WTC11 (cell line): Measurements from ENCODE around the gene ARAP2. TPM values are rescaled to one million over a fixed set of nuclear protein-coding genes. Genes with fewer than 3 reads are reported as not detected.

Experiments
- ATAC-seq: fragments of 200-7000 bp; cut with Tn5 transposase; 2 replicates; pipeline ENCODE4 v1.10.0; 2021; ENCODE audit warnings: mild to moderate bottlenecking, moderate library complexity
- CTCF ChIA-PET: fragments of 300-600 bp; sonication (Branson Sonifier 250); formaldehyde crosslinking; loops from one replicate; lab custom pipeline; 2021; ENCODE audit warnings: antibody characterized with exemption; lab: Charles Lee
- POLR2A ChIA-PET: fragments of 350-600 bp; sonication (Branson Sonifier 250); formaldehyde crosslinking; loops from one replicate; lab custom pipeline; 2021; ENCODE audit warnings: antibody characterized with exemption; lab: Charles Lee
- DNase-seq: peaks from one replicate; pipeline ENCODE4 v3.0.0; 2021; ENCODE audit warnings: low spot score
- H3K27ac Mint-ChIP-seq: 2 replicates; pipeline ENCODE4 v1.8.0; 2021; ENCODE audit warnings: mixed read lengths
- H3K27me3 Mint-ChIP-seq: 2 replicates; pipeline ENCODE4 v1.8.0; 2021; ENCODE audit warnings: low read depth, mild to moderate bottlenecking, moderate library complexity, mixed read lengths
- H3K36me3 Mint-ChIP-seq: 2 replicates; pipeline ENCODE4 v1.8.0; 2021; ENCODE audit warnings: mixed read lengths
- H3K4me1 Mint-ChIP-seq: 2 replicates; pipeline ENCODE4 v1.8.0; 2022; ENCODE audit warnings: mixed read lengths
- H3K4me3 Mint-ChIP-seq: 2 replicates; pipeline ENCODE4 v1.8.0; 2021; ENCODE audit warnings: mild to moderate bottlenecking, moderate library complexity, mixed read lengths
- H3K9me3 Mint-ChIP-seq: 2 replicates; pipeline ENCODE4 v1.8.0; 2021; ENCODE audit warnings: mixed read lengths
- CREM ChIP-seq: sonication (generic); formaldehyde crosslinking; IDR thresholded peaks from 2 replicates; pipeline ENCODE4 v1.8.1; 2022; ENCODE audit warnings: mild to moderate bottlenecking, missing genetic modification reagents, moderate library complexity
- FOXP1 ChIP-seq: sonication (generic); formaldehyde crosslinking; IDR thresholded peaks from 2 replicates; pipeline ENCODE4 v1.8.0; 2022; ENCODE audit warnings: missing genetic modification reagents, mild to moderate bottlenecking, moderate library complexity, borderline replicate concordance
- GTF2I ChIP-seq: fragments of 250-450 bp; sonication (Bioruptor Pico); conservative IDR thresholded peaks from 2 replicates; pipeline ENCODE4 v1.4.0; 2021; ENCODE audit warnings: mild to moderate bottlenecking
- JUN ChIP-seq: sonication (generic); formaldehyde crosslinking; IDR thresholded peaks from 2 replicates; pipeline ENCODE4 v1.8.0; 2023; ENCODE audit warnings: mild to moderate bottlenecking, missing genetic modification reagents
- MXD4 ChIP-seq: fragments of 250-450 bp; sonication (Bioruptor Pico); IDR thresholded peaks from 2 replicates; pipeline ENCODE4 v1.8.0; 2021; ENCODE audit warnings: mild to moderate bottlenecking, moderate library complexity, borderline replicate concordance
- NFYB ChIP-seq: sonication (generic); formaldehyde crosslinking; conservative IDR thresholded peaks from 2 replicates; pipeline ENCODE4 v1.8.0; 2022; ENCODE audit warnings: low read depth, missing genetic modification reagents
- OVOL2 ChIP-seq: fragments of 250-450 bp; sonication (Bioruptor Pico); IDR thresholded peaks from 2 replicates; pipeline ENCODE4 v1.9.0; 2021; ENCODE audit warnings: mild to moderate bottlenecking, borderline replicate concordance
- RELA ChIP-seq: sonication (generic); formaldehyde crosslinking; IDR thresholded peaks from 2 replicates; pipeline ENCODE4 v1.8.1; 2022; ENCODE audit warnings: missing genetic modification reagents, mild to moderate bottlenecking, borderline replicate concordance
- ZNF317 ChIP-seq: sonication (generic); formaldehyde crosslinking; IDR thresholded peaks from 2 replicates; pipeline ENCODE4 v1.8.1; 2023; ENCODE audit warnings: low read depth, mild to moderate bottlenecking, moderate library complexity, missing genetic modification reagents, borderline replicate concordance
- ZNF671 ChIP-seq: fragments of 250-450 bp; sonication (Bioruptor Pico); IDR thresholded peaks from 2 replicates; pipeline ENCODE4 v1.8.0; 2021; ENCODE audit warnings: mild to moderate bottlenecking
- total RNA-seq: library from RNA; stranded (reverse); gene quantifications from 3 replicates; pipeline ENCODE4 v1.2.3, GENCODE V29; 2021
- TF ChIP-seq, protein P1 (sequence below): fragments of 250-450 bp; sonication (Bioruptor Pico); IDR thresholded peaks from 2 replicates; pipeline ENCODE4 v2.1.2; 2022; ENCODE audit warnings: mild to moderate bottlenecking, moderate library complexity
- TF ChIP-seq, protein P2 (sequence below): sonication (generic); formaldehyde crosslinking; IDR thresholded peaks from 2 replicates; pipeline ENCODE4 v1.8.1; 2022; ENCODE audit warnings: mild to moderate bottlenecking, missing genetic modification reagents, moderate library complexity, borderline replicate concordance
- TF ChIP-seq, protein P3 (sequence below): sonication (generic); formaldehyde crosslinking; IDR thresholded peaks from 2 replicates; pipeline ENCODE4 v1.8.1; 2022; ENCODE audit warnings: missing genetic modification reagents, borderline replicate concordance
- TF ChIP-seq, protein P4 (sequence below): sonication (generic); formaldehyde crosslinking; conservative IDR thresholded peaks from 2 replicates; pipeline ENCODE4 v1.8.1; 2022; ENCODE audit warnings: mild to moderate bottlenecking, missing genetic modification reagents
- TF ChIP-seq, protein P5 (sequence below): fragments of 250-450 bp; sonication (Bioruptor Pico); IDR thresholded peaks from 2 replicates; pipeline ENCODE4 v1.9.0; 2021; ENCODE audit warnings: mild to moderate bottlenecking
- TF ChIP-seq, protein P6 (sequence below): fragments of 250-450 bp; sonication (Bioruptor Pico); IDR thresholded peaks from 2 replicates; pipeline ENCODE4 v1.8.0; 2021; ENCODE audit warnings: mild to moderate bottlenecking
- TF ChIP-seq, protein P7 (sequence below): sonication (generic); formaldehyde crosslinking; IDR thresholded peaks from 2 replicates; pipeline ENCODE4 v1.8.1; 2023; ENCODE audit warnings: mild to moderate bottlenecking, missing genetic modification reagents, moderate library complexity
- TF ChIP-seq, protein P8 (sequence below): sonication (generic); formaldehyde crosslinking; IDR thresholded peaks from 2 replicates; pipeline ENCODE4 v1.8.1; 2022; ENCODE audit warnings: low read depth, mild to moderate bottlenecking, moderate library complexity, missing genetic modification reagents, borderline replicate concordance
- TF ChIP-seq, protein P9 (sequence below): sonication (generic); formaldehyde crosslinking; IDR thresholded peaks from 2 replicates; pipeline ENCODE4 v1.8.0; 2023; ENCODE audit warnings: missing genetic modification reagents, mild to moderate bottlenecking, borderline replicate concordance
- TF ChIP-seq, protein P10 (sequence below): sonication (generic); formaldehyde crosslinking; IDR thresholded peaks from 2 replicates; pipeline ENCODE4 v1.8.0; 2023; ENCODE audit warnings: missing genetic modification reagents

ARAP2 gene
- total RNA-seq, 1 experiment from 2014 or later = 1.0 TPM

DNA sequence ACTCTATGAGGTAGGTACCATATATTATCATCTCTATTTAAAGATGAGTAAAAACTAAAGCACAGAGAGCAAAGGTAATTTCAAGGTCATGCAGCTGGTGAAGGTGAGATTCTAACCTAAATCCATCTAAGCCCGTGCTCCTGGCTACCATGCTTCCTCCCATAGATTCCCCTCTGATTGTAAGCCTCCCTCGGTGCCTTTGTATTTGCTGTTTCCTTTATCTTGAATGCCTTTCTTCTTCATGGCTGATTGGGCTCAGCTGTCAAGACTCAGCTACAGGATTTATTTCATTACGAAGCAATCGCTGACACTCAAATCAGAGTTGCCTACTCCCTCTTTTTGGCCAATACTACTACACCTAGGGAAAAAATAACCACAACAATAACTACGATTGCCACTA is 217.1 kb downstream of the ARAP2 start:
- Mint-ChIP-seq H3K9me3 (no peaks in the 10 kb centered on the region), H3K36me3 (no peaks in the 10 kb centered on the region), H3K4me1 (peaks cover 29% of the 10 kb centered on the region), H3K27ac (no peak overlapping the region), H3K4me3 (no peak overlapping the region), H3K27me3 (0 out of 2 replicates have a peak, but pooled peaks cover 3% of the 10 kb centered on the region)
- ATAC-seq = peak; percentile 66
- TF ChIP-seq CREM (no peak), ZNF317 (CRISPR knock-in tag) (no peak), MXD4 (no peak), NFYB (CRISPR knock-in tag) (no peak), RELA (CRISPR knock-in tag) (no peak), GTF2I (CRISPR knock-in tag) (no peak), ZNF671 (CRISPR knock-in tag) (no peak), OVOL2 (no peak), FOXP1 (CRISPR knock-in tag) (no peak), JUN (CRISPR knock-in tag) (no peak)
- TF ChIP-seq, protein P1, sequence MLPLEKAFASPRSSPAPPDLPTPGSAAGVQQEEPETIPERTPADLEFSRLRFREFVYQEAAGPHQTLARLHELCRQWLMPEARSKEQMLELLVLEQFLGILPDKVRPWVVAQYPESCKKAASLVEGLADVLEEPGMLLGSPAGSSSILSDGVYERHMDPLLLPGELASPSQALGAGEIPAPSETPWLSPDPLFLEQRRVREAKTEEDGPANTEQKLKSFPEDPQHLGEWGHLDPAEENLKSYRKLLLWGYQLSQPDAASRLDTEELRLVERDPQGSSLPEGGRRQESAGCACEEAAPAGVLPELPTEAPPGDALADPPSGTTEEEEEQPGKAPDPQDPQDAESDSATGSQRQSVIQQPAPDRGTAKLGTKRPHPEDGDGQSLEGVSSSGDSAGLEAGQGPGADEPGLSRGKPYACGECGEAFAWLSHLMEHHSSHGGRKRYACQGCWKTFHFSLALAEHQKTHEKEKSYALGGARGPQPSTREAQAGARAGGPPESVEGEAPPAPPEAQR (CRISPR knock-in tag) = no peak
- TF ChIP-seq, protein P2, sequence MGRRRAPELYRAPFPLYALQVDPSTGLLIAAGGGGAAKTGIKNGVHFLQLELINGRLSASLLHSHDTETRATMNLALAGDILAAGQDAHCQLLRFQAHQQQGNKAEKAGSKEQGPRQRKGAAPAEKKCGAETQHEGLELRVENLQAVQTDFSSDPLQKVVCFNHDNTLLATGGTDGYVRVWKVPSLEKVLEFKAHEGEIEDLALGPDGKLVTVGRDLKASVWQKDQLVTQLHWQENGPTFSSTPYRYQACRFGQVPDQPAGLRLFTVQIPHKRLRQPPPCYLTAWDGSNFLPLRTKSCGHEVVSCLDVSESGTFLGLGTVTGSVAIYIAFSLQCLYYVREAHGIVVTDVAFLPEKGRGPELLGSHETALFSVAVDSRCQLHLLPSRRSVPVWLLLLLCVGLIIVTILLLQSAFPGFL (CRISPR knock-in tag) = no peak
- TF ChIP-seq, protein P3, sequence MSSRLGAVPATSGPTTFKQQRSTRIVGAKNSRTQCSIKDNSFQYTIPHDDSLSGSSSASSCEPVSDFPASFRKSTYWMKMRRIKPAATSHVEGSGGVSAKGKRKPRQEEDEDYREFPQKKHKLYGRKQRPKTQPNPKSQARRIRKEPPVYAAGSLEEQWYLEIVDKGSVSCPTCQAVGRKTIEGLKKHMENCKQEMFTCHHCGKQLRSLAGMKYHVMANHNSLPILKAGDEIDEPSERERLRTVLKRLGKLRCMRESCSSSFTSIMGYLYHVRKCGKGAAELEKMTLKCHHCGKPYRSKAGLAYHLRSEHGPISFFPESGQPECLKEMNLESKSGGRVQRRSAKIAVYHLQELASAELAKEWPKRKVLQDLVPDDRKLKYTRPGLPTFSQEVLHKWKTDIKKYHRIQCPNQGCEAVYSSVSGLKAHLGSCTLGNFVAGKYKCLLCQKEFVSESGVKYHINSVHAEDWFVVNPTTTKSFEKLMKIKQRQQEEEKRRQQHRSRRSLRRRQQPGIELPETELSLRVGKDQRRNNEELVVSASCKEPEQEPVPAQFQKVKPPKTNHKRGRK (CRISPR knock-in tag) = no peak
- TF ChIP-seq, protein P4, sequence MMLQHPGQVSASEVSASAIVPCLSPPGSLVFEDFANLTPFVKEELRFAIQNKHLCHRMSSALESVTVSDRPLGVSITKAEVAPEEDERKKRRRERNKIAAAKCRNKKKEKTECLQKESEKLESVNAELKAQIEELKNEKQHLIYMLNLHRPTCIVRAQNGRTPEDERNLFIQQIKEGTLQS (CRISPR knock-in tag) = no peak
- TF ChIP-seq, protein P5, sequence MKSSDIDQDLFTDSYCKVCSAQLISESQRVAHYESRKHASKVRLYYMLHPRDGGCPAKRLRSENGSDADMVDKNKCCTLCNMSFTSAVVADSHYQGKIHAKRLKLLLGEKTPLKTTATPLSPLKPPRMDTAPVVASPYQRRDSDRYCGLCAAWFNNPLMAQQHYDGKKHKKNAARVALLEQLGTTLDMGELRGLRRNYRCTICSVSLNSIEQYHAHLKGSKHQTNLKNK (CRISPR knock-in tag) = no peak
- TF ChIP-seq, protein P6, sequence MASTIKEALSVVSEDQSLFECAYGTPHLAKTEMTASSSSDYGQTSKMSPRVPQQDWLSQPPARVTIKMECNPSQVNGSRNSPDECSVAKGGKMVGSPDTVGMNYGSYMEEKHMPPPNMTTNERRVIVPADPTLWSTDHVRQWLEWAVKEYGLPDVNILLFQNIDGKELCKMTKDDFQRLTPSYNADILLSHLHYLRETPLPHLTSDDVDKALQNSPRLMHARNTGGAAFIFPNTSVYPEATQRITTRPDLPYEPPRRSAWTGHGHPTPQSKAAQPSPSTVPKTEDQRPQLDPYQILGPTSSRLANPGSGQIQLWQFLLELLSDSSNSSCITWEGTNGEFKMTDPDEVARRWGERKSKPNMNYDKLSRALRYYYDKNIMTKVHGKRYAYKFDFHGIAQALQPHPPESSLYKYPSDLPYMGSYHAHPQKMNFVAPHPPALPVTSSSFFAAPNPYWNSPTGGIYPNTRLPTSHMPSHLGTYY = no peak
- POLR2A ChIA-PET = no interaction called here
- CTCF ChIA-PET = no interaction called here
- no peak for DNase-seq

DNA sequence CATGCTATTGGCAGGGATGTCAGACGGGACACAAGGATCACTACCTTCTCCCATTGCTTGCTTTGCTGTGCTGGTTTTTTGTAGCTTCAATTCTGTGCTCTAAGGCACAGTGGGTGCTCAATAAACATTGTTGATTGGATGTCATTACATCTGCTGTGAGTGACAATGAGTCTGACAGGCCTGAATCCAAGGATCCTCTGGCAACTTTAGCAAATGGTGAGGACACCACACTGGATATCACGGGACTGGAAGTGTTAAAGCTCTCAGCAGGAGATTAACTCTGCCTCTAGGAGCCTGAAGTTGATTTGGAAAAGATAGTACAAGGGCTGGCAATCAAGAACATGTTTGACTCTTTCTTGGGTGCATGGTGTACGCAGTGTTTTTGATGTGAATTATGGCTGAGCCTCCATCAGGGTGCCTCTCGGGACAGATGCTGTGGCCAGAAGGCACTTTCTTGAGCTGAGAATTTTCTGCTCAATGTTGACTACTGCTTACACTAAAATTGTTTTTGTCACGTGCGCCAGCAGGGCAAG is 217.9 kb downstream of the ARAP2 start:
- peaks cover 32% of the 10 kb centered on the region for H3K4me1 Mint-ChIP-seq
- no peaks in the 10 kb centered on the region for H3K36me3 Mint-ChIP-seq
- H3K4me3 Mint-ChIP-seq = no peak overlapping the region
- 0 out of 2 replicates have a peak, but pooled peaks cover 3% of the 10 kb centered on the region for H3K27me3 Mint-ChIP-seq
- no peaks in the 10 kb centered on the region for H3K9me3 Mint-ChIP-seq
- H3K27ac Mint-ChIP-seq = no peak overlapping the region
- POLR2A ChIA-PET = no interaction called here
- DNase-seq (no peak), ATAC-seq (peak; percentile 90)
- CTCF ChIA-PET = no interaction called here
- TF ChIP-seq, protein P7, sequence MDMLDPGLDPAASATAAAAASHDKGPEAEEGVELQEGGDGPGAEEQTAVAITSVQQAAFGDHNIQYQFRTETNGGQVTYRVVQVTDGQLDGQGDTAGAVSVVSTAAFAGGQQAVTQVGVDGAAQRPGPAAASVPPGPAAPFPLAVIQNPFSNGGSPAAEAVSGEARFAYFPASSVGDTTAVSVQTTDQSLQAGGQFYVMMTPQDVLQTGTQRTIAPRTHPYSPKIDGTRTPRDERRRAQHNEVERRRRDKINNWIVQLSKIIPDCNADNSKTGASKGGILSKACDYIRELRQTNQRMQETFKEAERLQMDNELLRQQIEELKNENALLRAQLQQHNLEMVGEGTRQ (CRISPR knock-in tag) = no peak
- TF ChIP-seq, protein P8, sequence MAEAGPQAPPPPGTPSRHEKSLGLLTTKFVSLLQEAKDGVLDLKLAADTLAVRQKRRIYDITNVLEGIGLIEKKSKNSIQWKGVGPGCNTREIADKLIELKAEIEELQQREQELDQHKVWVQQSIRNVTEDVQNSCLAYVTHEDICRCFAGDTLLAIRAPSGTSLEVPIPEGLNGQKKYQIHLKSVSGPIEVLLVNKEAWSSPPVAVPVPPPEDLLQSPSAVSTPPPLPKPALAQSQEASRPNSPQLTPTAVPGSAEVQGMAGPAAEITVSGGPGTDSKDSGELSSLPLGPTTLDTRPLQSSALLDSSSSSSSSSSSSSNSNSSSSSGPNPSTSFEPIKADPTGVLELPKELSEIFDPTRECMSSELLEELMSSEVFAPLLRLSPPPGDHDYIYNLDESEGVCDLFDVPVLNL = no peak
- TF ChIP-seq, protein P5 (CRISPR knock-in tag) = no peak
- TF ChIP-seq, protein P9, sequence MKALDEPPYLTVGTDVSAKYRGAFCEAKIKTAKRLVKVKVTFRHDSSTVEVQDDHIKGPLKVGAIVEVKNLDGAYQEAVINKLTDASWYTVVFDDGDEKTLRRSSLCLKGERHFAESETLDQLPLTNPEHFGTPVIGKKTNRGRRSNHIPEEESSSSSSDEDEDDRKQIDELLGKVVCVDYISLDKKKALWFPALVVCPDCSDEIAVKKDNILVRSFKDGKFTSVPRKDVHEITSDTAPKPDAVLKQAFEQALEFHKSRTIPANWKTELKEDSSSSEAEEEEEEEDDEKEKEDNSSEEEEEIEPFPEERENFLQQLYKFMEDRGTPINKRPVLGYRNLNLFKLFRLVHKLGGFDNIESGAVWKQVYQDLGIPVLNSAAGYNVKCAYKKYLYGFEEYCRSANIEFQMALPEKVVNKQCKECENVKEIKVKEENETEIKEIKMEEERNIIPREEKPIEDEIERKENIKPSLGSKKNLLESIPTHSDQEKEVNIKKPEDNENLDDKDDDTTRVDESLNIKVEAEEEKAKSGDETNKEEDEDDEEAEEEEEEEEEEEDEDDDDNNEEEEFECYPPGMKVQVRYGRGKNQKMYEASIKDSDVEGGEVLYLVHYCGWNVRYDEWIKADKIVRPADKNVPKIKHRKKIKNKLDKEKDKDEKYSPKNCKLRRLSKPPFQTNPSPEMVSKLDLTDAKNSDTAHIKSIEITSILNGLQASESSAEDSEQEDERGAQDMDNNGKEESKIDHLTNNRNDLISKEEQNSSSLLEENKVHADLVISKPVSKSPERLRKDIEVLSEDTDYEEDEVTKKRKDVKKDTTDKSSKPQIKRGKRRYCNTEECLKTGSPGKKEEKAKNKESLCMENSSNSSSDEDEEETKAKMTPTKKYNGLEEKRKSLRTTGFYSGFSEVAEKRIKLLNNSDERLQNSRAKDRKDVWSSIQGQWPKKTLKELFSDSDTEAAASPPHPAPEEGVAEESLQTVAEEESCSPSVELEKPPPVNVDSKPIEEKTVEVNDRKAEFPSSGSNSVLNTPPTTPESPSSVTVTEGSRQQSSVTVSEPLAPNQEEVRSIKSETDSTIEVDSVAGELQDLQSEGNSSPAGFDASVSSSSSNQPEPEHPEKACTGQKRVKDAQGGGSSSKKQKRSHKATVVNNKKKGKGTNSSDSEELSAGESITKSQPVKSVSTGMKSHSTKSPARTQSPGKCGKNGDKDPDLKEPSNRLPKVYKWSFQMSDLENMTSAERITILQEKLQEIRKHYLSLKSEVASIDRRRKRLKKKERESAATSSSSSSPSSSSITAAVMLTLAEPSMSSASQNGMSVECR = no peak
- TF ChIP-seq, protein P10, sequence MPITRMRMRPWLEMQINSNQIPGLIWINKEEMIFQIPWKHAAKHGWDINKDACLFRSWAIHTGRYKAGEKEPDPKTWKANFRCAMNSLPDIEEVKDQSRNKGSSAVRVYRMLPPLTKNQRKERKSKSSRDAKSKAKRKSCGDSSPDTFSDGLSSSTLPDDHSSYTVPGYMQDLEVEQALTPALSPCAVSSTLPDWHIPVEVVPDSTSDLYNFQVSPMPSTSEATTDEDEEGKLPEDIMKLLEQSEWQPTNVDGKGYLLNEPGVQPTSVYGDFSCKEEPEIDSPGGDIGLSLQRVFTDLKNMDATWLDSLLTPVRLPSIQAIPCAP (CRISPR knock-in tag) = no peak
